ENCODE results near the gene P3H4. TPM values are rescaled to one million over a fixed set of nuclear protein-coding genes. Genes with fewer than 3 reads are reported as not detected.

P3H4 gene
- total RNA-seq, 4 donors from 2014 or later = 24.5 to 59.2 (median 34.9) TPM

DNA sequence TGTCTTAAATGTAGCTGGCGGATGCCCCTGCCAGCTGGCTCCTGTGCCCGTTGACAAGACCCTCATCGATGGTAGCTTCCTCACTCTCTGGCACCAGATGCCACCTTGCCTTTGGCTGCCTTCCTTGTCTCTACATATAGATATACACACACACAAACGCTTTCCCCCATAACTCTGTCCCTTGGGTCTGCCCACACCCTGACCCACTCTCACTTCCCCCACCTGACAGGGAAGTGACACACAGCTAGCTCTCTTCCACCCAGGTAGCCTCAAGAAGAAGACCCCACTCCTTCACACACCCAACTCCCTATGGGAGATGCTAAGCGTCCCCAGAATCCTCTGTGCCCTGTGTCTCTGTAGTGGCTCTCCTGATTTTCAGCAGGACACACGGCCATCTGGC, 50.9 kb downstream of the P3H4 start:
- intact Hi-C loops (cut with DNase I) = no loop called here
- TF ChIP-seq POLR2A (IDR thresholded peaks at IDR 0.05) = no peak
- TF ChIP-seq, protein P1, sequence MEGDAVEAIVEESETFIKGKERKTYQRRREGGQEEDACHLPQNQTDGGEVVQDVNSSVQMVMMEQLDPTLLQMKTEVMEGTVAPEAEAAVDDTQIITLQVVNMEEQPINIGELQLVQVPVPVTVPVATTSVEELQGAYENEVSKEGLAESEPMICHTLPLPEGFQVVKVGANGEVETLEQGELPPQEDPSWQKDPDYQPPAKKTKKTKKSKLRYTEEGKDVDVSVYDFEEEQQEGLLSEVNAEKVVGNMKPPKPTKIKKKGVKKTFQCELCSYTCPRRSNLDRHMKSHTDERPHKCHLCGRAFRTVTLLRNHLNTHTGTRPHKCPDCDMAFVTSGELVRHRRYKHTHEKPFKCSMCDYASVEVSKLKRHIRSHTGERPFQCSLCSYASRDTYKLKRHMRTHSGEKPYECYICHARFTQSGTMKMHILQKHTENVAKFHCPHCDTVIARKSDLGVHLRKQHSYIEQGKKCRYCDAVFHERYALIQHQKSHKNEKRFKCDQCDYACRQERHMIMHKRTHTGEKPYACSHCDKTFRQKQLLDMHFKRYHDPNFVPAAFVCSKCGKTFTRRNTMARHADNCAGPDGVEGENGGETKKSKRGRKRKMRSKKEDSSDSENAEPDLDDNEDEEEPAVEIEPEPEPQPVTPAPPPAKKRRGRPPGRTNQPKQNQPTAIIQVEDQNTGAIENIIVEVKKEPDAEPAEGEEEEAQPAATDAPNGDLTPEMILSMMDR (IDR thresholded peaks at IDR 0.05) = no peak
- Histone ChIP-seq H3K27ac (no peak overlapping the region), H3K4me3 (replicated peaks in 1 of 3) (no peak overlapping the region), H3K9me3 (no peaks in the 10 kb centered on the region), H3K36me3 (peaks cover 86 to 90% of the 10 kb centered on the region in 2 donors), H3K27me3 (no peaks in the 10 kb centered on the region), H3K4me1 (no peaks in the 10 kb centered on the region)
- WGBS, 2 donors = 90 to 97% methylated on average over 6 of the region's 6 CpGs
- no peak for DNase-seq

DNA sequence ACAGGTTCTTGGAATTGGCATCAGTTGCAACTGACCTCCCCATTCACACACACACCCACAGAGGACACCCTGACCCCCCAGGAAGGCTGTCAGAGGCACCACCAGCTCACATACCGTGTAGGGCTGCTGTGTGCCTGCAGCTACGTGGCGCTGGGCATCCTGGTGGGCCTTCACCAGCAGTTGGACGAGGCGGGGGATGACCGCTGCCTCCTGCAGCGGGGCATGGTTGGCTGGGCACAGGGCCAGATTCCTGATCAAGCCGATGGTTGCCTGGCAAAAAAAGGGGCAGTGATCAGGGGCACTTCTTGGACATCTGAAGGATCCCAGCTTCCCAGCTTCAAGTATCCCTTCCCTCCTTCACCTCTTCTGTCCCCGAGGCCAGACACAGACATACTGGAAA, 53.1 kb downstream of the P3H4 start:
- Histone ChIP-seq H3K9me3 (no peaks in the 10 kb centered on the region), H3K27ac (no peak overlapping the region), H3K4me3 (replicated peaks in 1 of 3) (no peak overlapping the region), H3K36me3 (peaks cover 86 to 89% of the 10 kb centered on the region in 2 donors), H3K27me3 (no peaks in the 10 kb centered on the region), H3K4me1 (no peaks in the 10 kb centered on the region)
- TF ChIP-seq, protein P1 (IDR thresholded peaks at IDR 0.05) = no peak
- TF ChIP-seq POLR2A (IDR thresholded peaks at IDR 0.05) = no peak
- DNase-seq = peak; percentile 56 to 66
- WGBS, 2 donors = 54 to 76% methylated on average over 3 to 8 of the region's 9 CpGs
- intact Hi-C loops (cut with DNase I) = no loop called here

DNA sequence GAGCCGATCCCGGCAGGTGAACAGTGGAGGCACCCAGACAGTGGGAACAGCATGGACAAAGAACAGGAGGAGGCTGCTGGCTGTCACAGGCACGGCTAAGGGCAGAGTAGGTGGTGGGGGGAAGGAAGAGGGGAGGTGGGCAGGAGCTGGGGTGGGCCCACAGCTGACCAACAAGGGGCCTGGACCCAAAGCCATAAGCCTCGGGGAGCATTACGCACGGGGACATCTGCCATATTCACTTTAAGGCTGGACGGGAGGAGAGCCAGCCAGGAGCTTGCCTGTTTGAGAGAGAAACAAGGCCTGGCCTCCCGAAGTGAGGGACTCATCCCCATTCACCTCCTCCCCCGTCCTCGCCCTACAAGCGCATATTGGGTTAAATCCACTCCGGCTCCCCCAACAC, 57.7 kb downstream of the P3H4 start:
- intact Hi-C loops (cut with DNase I) = no loop called here
- WGBS, 2 donors = 90 to 93% methylated on average over 11 to 12 of the region's 12 CpGs
- Histone ChIP-seq H3K4me1 (peaks cover 0 to 4% of the 10 kb centered on the region in 2 donors), H3K4me3 (replicated peaks in 1 of 3) (no peak overlapping the region), H3K27me3 (no peaks in the 10 kb centered on the region), H3K9me3 (no peaks in the 10 kb centered on the region), H3K27ac (no peak overlapping the region), H3K36me3 (peaks cover 46 to 52% of the 10 kb centered on the region in 2 donors)
- DNase-seq = no peak
- no peak for TF ChIP-seq POLR2A (IDR thresholded peaks at IDR 0.05)
- TF ChIP-seq, protein P1 (IDR thresholded peaks at IDR 0.05) = no peak

Other genes with a start within 250 kb of the P3H4 start
- not detected for gene KRT9, start 239.9 kb downstream of the P3H4 start, total RNA-seq
- gene KRT14, start 225.1 kb downstream of the P3H4 start, total RNA-seq = 10 to 100 TPM in 1 of 4 donors, under 1 TPM in 1, not detected in 2; 0.22 to 12.4 TPM
- 1 to 10 TPM in 2 of 4 donors, not detected in 2; 1.3 to 2.0 TPM for gene KRT16, start 199.2 kb downstream of the P3H4 start, total RNA-seq
- gene KRT17, start 187.4 kb downstream of the P3H4 start, total RNA-seq = under 1 TPM in 1 of 4 donors, not detected in 3; 0.56 TPM
- 100 to 1,000 TPM; 119 to 171 (median 145) TPM for gene EIF1, start 123.1 kb downstream of the P3H4 start, total RNA-seq
- gene GAST, start 99.6 kb downstream of the P3H4 start, total RNA-seq = not detected
- 10 to 100 TPM in 1 of 4 donors, 1 to 10 TPM in 2, under 1 TPM in 1; 0.94 to 12.7 (median 1.9) TPM for gene HAP1, start 77.3 kb downstream of the P3H4 start, total RNA-seq
- gene JUP, start 25.2 kb downstream of the P3H4 start, total RNA-seq = 100 to 1,000 TPM; 127 to 356 (median 250) TPM
- gene FKBP10, start 1.1 kb upstream of the P3H4 start, total RNA-seq = 10 to 100 TPM; 42.2 to 75.3 (median 60.4) TPM
- 100 to 1,000 TPM in 2 of 4 donors, 10 to 100 TPM in 2; 97.3 to 132 (median 110) TPM for gene NT5C3B, start 24.3 kb upstream of the P3H4 start, total RNA-seq
- gene KLHL10, start 25.9 kb upstream of the P3H4 start, total RNA-seq = 1 to 10 TPM in 1 of 4 donors, under 1 TPM in 1, not detected in 2; 0.33 to 1.6 TPM
- gene KLHL11, start 53.5 kb upstream of the P3H4 start, total RNA-seq = 10 to 100 TPM; 46.0 to 60.7 (median 46.9) TPM
- 10 to 100 TPM; 62.6 to 85.2 (median 78.8) TPM for gene ACLY, start 107.0 kb upstream of the P3H4 start, total RNA-seq
- 1 to 10 TPM; 3.0 to 8.2 (median 3.8) TPM for gene ODAD4, start 118.7 kb upstream of the P3H4 start, total RNA-seq
- gene CNP, start 154.8 kb upstream of the P3H4 start, total RNA-seq = 10 to 100 TPM; 41.8 to 65.2 (median 53.8) TPM
- gene DNAJC7, start 205.5 kb upstream of the P3H4 start, total RNA-seq = 10 to 100 TPM; 62.6 to 84.0 (median 65.6) TPM
- gene NKIRAS2, start 208.1 kb upstream of the P3H4 start, total RNA-seq = 10 to 100 TPM; 23.6 to 34.6 (median 26.6) TPM
- 1 to 10 TPM; 1.2 to 3.7 (median 2.1) TPM for gene C17orf113, start 238.7 kb upstream of the P3H4 start, total RNA-seq

All from thyroid gland (tissue), 4 donors.